Fibroblast of lung (primary cell): ENCODE measurements around the gene CTAG1A.
"Not testable (repeated sequence)": the region's sequence is repeated elsewhere in the genome, so short reads cannot be mapped to it uniquely, and the experiment has no call there.

Experiments
- CTCF ChIP-seq, 2 donors: IDR thresholded peaks in 1 of 2; conservative IDR thresholded peaks in 1 of 2; 1 replicate in 1 of 2; 2 replicates in 1 of 2; pipeline ENCODE4 v1.5.1; 2011 to 2012; ENCODE audit warnings: low read length in 2 of 2, control low read depth in 1 of 2, inconsistent platforms in 1 of 2, low read depth in 1 of 2, mild to moderate bottlenecking in 1 of 2
- EZH2 ChIP-seq: IDR thresholded peaks from 2 replicates; pipeline ENCODE4 v1.5.1; 2012; ENCODE audit warnings: low read length, control low read depth, mild to moderate bottlenecking; ENCODE audit errors: missing control alignments

GRCh38 chrX:154633661-154634060 lies 48.7 kb downstream of the CTAG1A start:
- not testable (repeated sequence) for TF ChIP-seq CTCF (conservative IDR thresholded peaks at IDR 0.05 in 1 of 2, IDR thresholded peaks at IDR 0.05 in 1 of 2; ENCODE audit: low read depth in 1 of 2, low read length in 2 of 2); EZH2
